Progenitor cell of endocrine pancreas (in vitro differentiated cells): ENCODE data around the gene CDS2. TPM values are rescaled to one million over a fixed set of nuclear protein-coding genes. Genes with fewer than 3 reads are reported as not detected.

Experiments
- DNase-seq: peaks from one replicate; pipeline ENCODE4 v3.0.0; 2021; ENCODE audit warnings: low spot score; ENCODE audit not compliant: unreplicated experiment
- H3K27ac Mint-ChIP-seq: 2 replicates; pipeline ENCODE4 v1.8.0; 2021; ENCODE audit warnings: mild to moderate bottlenecking, moderate library complexity, mixed read lengths
- H3K27me3 Mint-ChIP-seq: 2 replicates; pipeline ENCODE4 v1.8.0; 2021; ENCODE audit warnings: mixed read lengths
- H3K36me3 Mint-ChIP-seq: 2 replicates; pipeline ENCODE4 v1.8.0; 2022; ENCODE audit warnings: mixed read lengths; ENCODE audit not compliant: insufficient read depth
- H3K4me1 Mint-ChIP-seq: 2 replicates; pipeline ENCODE4 v1.8.0; 2021; ENCODE audit warnings: low read depth, mixed read lengths
- H3K4me3 Mint-ChIP-seq: 2 replicates; pipeline ENCODE4 v1.8.0; 2021; ENCODE audit warnings: low read depth, mild to moderate bottlenecking, moderate library complexity, mixed read lengths
- H3K9me3 Mint-ChIP-seq: 2 replicates; pipeline ENCODE4 v1.8.0; 2021; ENCODE audit warnings: low read depth, mixed read lengths
- CTCF ChIP-seq: fragments of 200-600 bp; sonication (generic); IDR thresholded peaks from one replicate; pipeline ENCODE4 v1.5.0; 2021; ENCODE audit warnings: antibody characterized with exemption, mild to moderate bottlenecking; ENCODE audit not compliant: unreplicated experiment
- total RNA-seq: library from RNA; stranded (reverse); gene quantifications from 2 replicates; pipeline ENCODE4 v1.2.1, GENCODE V29; 2021

The CDS2 gene
- total RNA-seq, 1 donor from 2014 or later, result 57.5 TPM

- no peak for TF ChIP-seq CTCF
- Mint-ChIP-seq H3K4me3 (no peak overlapping the region), H3K27ac (no peak overlapping the region), H3K4me1 (no peaks in the 10 kb centered on the region), H3K36me3 (peaks cover 2% of the 10 kb centered on the region), H3K27me3 (no peaks in the 10 kb centered on the region), H3K9me3 (no peaks in the 10 kb centered on the region)
- no peak for DNase-seq
Measured at GRCh38 chr20:5192570-5193431, 66.0 kb downstream of the CDS2 start.

GRCh38 chr20:5195655-5196054 is 68.8 kb downstream of the CDS2 start:
- Mint-ChIP-seq H3K4me3 (no peak overlapping the region), H3K27ac (no peak overlapping the region), H3K27me3 (no peaks in the 10 kb centered on the region), H3K36me3 (peaks cover 4% of the 10 kb centered on the region), H3K9me3 (no peaks in the 10 kb centered on the region), H3K4me1 (no peaks in the 10 kb centered on the region)
- no peak for DNase-seq
- TF ChIP-seq CTCF, result no peak

GRCh38 chr20:5196149-5196548 is 69.3 kb downstream of the CDS2 start:
- Mint-ChIP-seq H3K27me3 (no peaks in the 10 kb centered on the region), H3K36me3 (peaks cover 4% of the 10 kb centered on the region), H3K27ac (no peak overlapping the region), H3K4me3 (no peak overlapping the region), H3K4me1 (no peaks in the 10 kb centered on the region), H3K9me3 (no peaks in the 10 kb centered on the region)
- DNase-seq, result no peak
- TF ChIP-seq CTCF, result no peak

- H3K4me1 Mint-ChIP-seq, result peaks cover 3% of the 10 kb centered on the region
- peaks cover 4% of the 10 kb centered on the region for H3K36me3 Mint-ChIP-seq
- no peak overlapping the region for H3K4me3 Mint-ChIP-seq
- no peak overlapping the region for H3K27ac Mint-ChIP-seq
- H3K9me3 Mint-ChIP-seq, result no peaks in the 10 kb centered on the region
- H3K27me3 Mint-ChIP-seq, result no peaks in the 10 kb centered on the region
- TF ChIP-seq CTCF, result no peak
- no peak for DNase-seq
Measured at GRCh38 chr20:5197270-5197827, 70.5 kb downstream of the CDS2 start.

- Mint-ChIP-seq H3K36me3 (peaks cover 4% of the 10 kb centered on the region), H3K27ac (no peak overlapping the region), H3K9me3 (no peaks in the 10 kb centered on the region), H3K4me3 (no peak overlapping the region), H3K27me3 (no peaks in the 10 kb centered on the region), H3K4me1 (peaks cover 3% of the 10 kb centered on the region)
- TF ChIP-seq CTCF, result no peak
- no peak for DNase-seq
Measured at GRCh38 chr20:5197847-5198650, 71.2 kb downstream of the CDS2 start.
